Stimulated activated CD4-positive, alpha-beta T cell treated with anti-CD3 and anti-CD28 coated beads, TNF-alpha, amount 100 ng/mL, for 1 hour (primary cell): ENCODE data around the gene PHF23.

Source experiments
- DNase-seq, 3 donors: peaks; one replicate each; pipeline ENCODE4 v3.0.0-alpha.2; 2020; ENCODE audit warnings: low read depth in 3 of 3, low spot score in 1 of 3

The PHF23 gene

GRCh38 chr17:7207120-7208001, 31.9 kb downstream of the PHF23 start:
- DNase-seq = no peak

- DNase-seq = no peak
Measured at GRCh38 chr17:7205561-7205960, 33.7 kb downstream of the PHF23 start.

- peak; percentile 80 to 90 (median 85) for DNase-seq
Measured at GRCh38 chr17:7204828-7205461, 34.3 kb downstream of the PHF23 start.

GRCh38 chr17:7204336-7204735, 34.9 kb downstream of the PHF23 start:
- DNase-seq = no peak

- no peak for DNase-seq
Measured at GRCh38 chr17:7203391-7203790, 35.9 kb downstream of the PHF23 start.

- DNase-seq = no peak
Measured at GRCh38 chr17:7196651-7197401, 42.4 kb downstream of the PHF23 start.

- no peak for DNase-seq
Measured at GRCh38 chr17:7195971-7196370, 43.3 kb downstream of the PHF23 start.

- DNase-seq = no peak
Measured at GRCh38 chr17:7192271-7192937, 46.9 kb downstream of the PHF23 start.

GRCh38 chr17:7191571-7192270, 47.5 kb downstream of the PHF23 start:
- no peak for DNase-seq

- no peak for DNase-seq
Measured at GRCh38 chr17:7191069-7191468, 48.2 kb downstream of the PHF23 start.

- DNase-seq = no peak
Measured at GRCh38 chr17:7190276-7190917, 48.9 kb downstream of the PHF23 start.

GRCh38 chr17:7186241-7186640, 53.0 kb downstream of the PHF23 start:
- DNase-seq = no peak
